Central memory CD4-positive, alpha-beta T cell (primary cell): ENCODE data around the gene PPEF2.
"Not testable (repeated sequence)": the region's sequence is repeated elsewhere in the genome, so short reads cannot be mapped to it uniquely, and the experiment has no call there.

Experiments used
- DNase-seq: peaks from one replicate; pipeline ENCODE4 v3.0.0; 2022
- total RNA-seq, 3 experiments: gene quantifications; one replicate each; lab custom pipeline; 2026; lab: John Stamatoyannopoulos, UW

PPEF2 gene, protein sequence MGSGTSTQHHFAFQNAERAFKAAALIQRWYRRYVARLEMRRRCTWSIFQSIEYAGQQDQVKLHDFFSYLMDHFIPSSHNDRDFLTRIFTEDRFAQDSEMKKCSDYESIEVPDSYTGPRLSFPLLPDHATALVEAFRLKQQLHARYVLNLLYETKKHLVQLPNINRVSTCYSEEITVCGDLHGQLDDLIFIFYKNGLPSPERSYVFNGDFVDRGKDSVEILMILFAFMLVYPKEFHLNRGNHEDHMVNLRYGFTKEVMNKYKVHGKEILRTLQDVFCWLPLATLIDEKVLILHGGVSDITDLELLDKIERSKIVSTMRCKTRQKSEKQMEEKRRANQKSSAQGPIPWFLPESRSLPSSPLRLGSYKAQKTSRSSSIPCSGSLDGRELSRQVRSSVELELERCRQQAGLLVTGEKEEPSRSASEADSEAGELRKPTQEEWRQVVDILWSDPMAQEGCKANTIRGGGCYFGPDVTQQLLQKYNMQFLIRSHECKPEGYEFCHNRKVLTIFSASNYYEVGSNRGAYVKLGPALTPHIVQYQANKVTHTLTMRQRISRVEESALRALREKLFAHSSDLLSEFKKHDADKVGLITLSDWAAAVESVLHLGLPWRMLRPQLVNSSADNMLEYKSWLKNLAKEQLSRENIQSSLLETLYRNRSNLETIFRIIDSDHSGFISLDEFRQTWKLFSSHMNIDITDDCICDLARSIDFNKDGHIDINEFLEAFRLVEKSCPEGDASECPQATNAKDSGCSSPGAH
- 0.19 to 0.76 (median 0.25) reads per million in 3 experiments for total RNA-seq

DNA sequence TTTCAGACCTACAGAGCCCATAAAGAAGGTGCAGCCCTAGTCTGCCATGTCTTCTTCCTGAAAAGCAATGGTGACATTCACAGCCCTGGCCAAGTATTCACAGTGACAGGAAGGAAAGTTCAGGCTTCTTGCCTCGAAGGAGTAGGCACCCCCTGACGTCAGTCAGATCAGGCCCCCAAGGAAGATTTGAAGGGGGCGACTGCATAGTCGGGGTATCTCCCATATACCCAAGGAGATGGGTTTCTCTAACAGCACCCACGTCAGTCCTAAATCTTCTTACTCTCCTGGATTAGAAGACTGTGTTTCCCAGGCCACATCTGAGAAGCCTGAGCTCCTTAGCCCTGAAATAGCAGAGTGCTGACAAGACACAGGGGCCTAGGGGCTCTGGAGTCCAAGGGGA lies at the start of gene PPEF2:
Gene PPEF2, minus strand, starts transcription at position 101 of the 400 bp plus-strand sequence. CDS start 6,127 bp downstream, outside the sequence.
- no peak for DNase-seq

DNA sequence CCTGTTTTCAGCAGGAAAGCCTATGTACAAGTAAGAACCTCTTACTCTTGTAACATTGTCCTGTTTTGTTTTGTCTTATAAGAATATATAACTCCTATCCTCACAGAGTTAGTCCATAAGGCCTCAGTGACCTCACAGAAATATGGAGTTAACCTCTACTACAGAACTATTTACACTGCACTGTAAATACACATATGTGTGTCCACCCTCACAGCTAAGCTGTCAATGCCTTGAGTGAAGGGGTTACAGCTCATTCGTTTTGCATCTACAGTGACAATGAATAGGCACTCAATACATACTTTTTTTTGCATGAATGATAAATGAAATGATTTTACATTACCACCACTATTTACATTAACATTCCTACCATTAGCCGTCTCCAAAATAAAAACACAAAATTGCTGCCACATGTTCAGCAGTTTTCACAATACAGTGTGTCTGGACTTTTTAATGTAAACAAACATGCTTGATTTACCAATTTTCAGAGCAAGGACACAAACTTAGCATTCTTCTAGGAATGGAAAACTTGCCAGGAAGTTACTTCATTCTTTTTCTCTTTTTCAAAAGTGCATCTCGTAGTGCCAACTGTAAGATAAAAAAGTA lies 48.1 kb upstream of the PPEF2 start:
- DNase-seq: no peak

- DNase-seq: no peak
Observed at GRCh38 chr4:75948822-75949444, 46.7 kb upstream of the PPEF2 start.

DNA sequence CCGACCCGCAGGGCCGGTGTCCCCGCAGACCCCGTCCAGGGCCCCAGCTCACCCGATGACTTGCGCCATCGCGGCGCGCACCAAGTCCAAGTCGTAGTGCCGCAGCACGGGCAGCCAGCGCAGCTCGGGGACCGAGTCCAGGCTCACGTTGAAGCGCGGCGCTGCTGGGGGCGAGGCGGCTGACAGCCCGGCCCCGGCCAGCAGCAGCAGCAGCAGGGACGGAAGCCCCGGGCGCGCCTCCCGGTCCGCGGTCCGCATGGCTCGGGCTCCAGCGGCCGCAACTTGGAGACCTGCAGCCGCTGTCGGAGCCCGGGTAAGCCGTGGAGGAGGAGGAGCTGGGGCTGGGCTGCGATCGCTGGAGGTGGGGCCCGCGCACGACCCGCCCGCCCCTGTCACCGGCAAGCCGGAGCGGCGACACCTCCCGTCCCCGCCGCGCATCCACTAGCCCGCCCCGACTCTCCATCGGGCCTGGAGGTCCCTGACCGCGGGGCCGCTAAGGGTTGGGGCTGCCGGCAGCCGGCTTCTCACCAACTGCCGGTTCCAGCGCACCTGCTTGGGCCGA lies 38.5 kb upstream of the PPEF2 start, which contains the start of gene NAAA:
Gene NAAA, minus strand, starts transcription at position 322 of the 562 bp plus-strand sequence. Its CDS starts 64 bp downstream, at position 258.
- peak; percentile 68 for DNase-seq

- peak; percentile 65 for DNase-seq
Observed at GRCh38 chr4:75939890-75940691, 37.8 kb upstream of the PPEF2 start.

GRCh38 chr4:75935628-75936027 lies 33.4 kb upstream of the PPEF2 start:
- DNase-seq: no peak

DNA sequence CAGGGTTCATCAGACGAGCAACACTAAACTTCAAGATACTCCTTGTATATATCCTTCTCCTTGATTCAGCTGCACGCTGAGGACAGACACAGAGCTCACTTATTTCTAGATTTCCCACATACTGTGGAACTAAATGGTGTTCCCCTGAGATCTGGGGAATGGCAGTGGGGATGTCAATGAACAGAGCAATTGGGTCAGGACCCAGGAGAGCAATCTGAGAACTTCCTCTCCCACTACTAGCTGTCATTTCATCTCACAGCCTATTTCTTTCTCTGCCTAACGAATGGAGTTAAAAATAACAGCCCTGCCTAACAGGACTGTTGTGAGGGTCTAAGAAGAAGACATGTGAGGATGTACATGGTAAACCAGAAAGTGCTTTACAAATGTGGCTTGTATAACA lies 27.9 kb upstream of the PPEF2 start:
- DNase-seq: no peak

DNA sequence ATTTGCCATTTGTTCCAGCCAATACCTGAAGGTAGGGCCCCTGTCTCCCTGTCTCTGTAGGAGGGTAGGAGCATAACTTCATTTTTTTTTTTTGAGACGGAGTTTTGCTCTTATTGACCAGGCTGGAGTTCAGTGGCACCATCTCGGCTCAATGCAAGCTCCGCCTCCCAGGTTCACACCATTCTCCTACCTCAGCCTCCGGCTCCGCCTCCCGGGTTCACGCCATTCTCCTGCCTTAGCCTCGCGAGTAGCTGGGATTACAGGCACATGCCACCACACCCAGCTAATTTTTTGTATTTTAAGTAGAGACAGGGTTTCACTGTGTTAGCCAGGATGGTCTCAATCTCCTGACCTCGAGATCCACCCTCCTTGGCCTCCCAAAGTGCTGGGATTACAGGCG lies 22.7 kb upstream of the PPEF2 start:
- DNase-seq: not testable (repeated sequence)

- no peak for DNase-seq
Observed at GRCh38 chr4:75924309-75924827, 22.1 kb upstream of the PPEF2 start.

- no peak for DNase-seq
Observed at GRCh38 chr4:75922588-75922987, 20.3 kb upstream of the PPEF2 start.

DNA sequence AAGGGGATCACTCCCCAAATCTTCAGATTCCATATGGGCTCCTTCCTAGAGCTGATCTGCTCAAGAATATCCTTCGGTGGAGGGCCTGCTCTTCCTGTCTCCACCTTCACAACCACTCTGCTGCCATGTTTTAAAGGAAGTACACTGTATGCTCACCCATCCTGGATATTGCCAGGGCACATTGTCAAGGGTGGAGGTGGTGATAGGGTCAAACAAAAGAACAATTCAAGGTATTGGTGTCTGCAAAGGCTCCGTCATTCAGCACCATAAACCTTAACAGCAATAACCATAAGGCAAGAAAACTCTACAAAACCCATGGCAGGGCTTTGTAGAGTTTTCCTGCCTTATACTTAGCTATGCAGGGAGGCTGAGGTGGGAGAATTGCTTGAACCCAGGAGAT lies 19.7 kb upstream of the PPEF2 start:
- no peak for DNase-seq

- DNase-seq: no peak
Observed at GRCh38 chr4:75920327-75920726, 18.1 kb upstream of the PPEF2 start.

DNA sequence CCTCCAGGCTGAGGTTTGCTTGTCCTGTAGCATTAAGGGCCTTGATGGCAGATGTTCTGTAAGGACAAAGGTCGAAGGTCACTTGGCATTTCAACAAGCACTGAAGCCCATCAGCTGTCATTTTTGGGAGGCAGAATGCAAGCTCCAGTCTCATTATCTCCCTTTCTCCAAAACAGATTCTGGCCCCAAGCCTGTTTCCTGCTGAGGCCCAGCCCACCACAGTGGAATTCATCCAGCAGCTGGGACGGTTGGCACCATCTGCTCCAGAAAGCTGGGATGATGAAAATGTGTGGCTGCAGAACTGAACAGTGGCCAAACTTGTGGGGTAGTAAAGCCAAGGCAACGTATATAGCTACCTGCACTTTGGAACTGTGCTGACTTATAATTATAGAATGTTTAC lies 17.7 kb upstream of the PPEF2 start:
- no peak for DNase-seq

DNA sequence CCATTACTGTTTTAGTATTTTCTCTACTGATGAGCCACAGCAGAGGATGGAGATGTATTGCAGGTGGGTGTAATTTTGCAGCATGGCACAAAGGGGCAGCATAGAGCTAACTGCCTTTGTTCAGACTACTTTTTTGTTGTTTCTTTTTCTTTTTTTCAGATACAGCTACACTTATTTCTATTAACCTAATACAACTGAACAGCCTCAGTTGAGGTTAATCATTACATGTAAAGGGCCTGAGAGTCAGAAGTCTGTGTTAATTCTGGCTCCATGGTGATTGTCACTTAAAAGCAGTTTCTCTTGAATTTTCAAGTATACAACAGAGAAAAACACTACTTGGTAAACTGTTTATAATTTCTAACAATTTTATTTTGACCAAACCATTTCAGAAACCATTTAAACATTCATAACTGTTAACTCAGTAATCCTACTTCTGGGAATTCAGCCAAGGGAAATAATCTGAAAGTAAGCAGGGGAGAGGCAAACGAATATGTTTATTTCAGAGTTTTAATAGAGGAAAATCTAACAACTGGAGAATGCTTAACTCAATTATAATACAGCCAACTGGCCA lies 13.9 kb upstream of the PPEF2 start:
- peak; percentile 36 for DNase-seq

DNA sequence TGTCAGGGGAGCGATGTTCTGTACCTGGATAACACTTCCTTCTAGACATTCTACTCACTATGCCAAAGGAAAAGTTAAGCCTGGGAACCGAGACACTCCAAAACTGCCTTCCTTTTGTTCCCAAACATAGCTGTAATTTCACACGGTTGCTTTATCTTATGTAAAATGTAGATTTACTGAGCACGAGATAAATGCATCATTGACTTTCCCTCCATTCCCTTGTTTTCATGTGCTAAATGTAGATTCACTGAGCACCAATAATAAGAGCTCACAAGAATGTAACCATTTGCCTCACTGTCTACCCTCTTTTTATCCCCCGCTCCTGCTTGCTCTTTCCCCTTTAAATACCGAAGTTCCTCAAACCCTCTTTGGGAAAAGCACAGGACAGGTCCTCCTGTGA lies 10.7 kb upstream of the PPEF2 start:
- DNase-seq: no peak

DNA sequence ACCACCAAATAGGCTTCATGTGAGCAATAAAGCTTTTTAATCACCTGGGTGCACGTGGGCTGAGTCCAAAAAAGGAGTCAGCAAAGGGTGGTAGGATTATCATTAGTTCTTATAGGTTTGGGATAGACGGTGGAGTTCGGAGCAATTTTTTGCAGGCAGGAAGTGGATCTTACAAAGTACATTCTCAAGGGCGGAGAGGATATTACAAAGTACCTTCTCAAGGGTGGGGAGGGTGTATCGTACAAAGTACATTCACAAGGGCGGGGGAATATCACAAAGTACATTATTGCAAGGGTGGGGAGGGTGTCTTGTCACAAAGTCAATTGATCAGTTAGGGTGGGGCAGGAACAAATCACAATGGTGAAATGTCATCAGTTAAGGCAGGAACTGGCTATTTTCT lies 8.6 kb upstream of the PPEF2 start:
- not testable (repeated sequence) for DNase-seq

DNA sequence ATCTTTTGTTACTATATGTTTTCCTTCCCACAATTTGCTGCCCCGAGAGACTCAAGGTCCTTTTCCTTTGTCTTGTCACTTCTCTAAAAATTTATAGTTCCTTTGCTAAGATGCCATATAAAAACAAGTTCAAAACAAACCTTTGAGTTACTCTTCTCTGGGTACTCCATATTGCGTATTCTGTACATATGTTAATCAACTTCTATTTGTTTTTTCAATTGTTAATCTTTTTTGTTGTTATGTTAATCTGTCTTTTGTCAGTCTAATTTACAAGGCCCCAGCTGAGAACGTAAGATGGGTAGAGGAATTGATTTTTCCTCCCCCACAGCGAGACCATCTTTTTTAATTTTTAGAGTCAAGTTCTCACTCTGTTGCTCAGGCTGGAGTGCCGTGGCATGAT lies 7.2 kb upstream of the PPEF2 start:
- DNase-seq: no peak

- DNase-seq: no peak
Observed at GRCh38 chr4:75908555-75908954, 6.3 kb upstream of the PPEF2 start.

DNA sequence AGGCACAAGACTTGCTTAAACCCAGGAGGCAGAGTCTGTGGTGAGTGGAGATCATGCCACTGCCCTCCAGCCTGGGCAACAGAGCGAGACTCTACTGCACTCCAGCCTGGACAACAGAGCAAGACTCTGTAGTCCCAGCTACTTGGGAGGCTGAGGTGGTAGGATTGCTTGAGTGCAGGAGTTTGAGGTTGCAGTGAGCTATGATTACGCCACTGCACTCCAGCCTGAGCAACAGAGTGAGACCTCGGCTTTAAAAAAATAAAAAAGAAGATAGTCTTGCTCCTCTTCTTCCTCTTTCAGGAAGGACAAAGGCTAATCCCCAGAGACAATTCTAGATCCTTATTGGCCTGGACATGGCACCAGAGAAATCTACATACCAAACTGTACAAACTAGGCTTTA lies 5.7 kb upstream of the PPEF2 start:
- DNase-seq: no peak

- no peak for DNase-seq
Observed at GRCh38 chr4:75904076-75904475, 1.8 kb upstream of the PPEF2 start.

GRCh38 chr4:75898536-75898935 lies 3.7 kb downstream of the PPEF2 start:
- no peak for DNase-seq
